SK-N-DZ (cell line): ENCODE measurements around the gene LYG2. TPM values are rescaled to one million over a fixed set of nuclear protein-coding genes. Genes with fewer than 3 reads are reported as not detected.
A peak's percentile ranks its signal among the peaks of the same experiment; 100 is the strongest.
"Not testable (repeated sequence)": the region's sequence is repeated elsewhere in the genome, so short reads cannot be mapped to it uniquely, and the experiment has no call there.

Experiments used
- DNase-seq: peaks from one replicate; pipeline ENCODE4 v3.0.0-alpha.2; 2015; ENCODE audit warnings: low spot score
- polyA plus RNA-seq, 2 experiments: library from polyadenylated mRNA; depleted of rRNA; stranded (reverse); fragments of >200 nt; gene quantifications; 2 replicates each; pipeline ENCODE4 v1.2.3, GENCODE V29; 2014

LYG2 gene
- polyA plus RNA-seq (2014; cell fraction: cytosol; rRNA removed): not detected in 2 replicates
- polyA plus RNA-seq (2014; cell fraction: nucleus; rRNA removed): not detected in 2 replicates

- no peak for DNase-seq
These were observed at the start of gene LYG2 for GRCh38 chr2:99255491-99256318. TSS of gene LYG2 (minus strand) at chr2:99255666. CDS start at chr2:99254260, 1,406 bp downstream.

GRCh38 chr2:99301097-99301496 lies 45.6 kb upstream of the LYG2 start, which contains the start of gene LYG1:
TSS of gene LYG1 (minus strand) at chr2:99301197. CDS start at chr2:99295670, 5,527 bp downstream.
- DNase-seq: not testable (repeated sequence)

- no peak for DNase-seq
These were observed 44.1 kb upstream of the LYG2 start for GRCh38 chr2:99299580-99299979.

GRCh38 chr2:99297994-99298393 lies 42.5 kb upstream of the LYG2 start:
- no peak for DNase-seq

GRCh38 chr2:99285526-99285925 lies 30.1 kb upstream of the LYG2 start:
- DNase-seq: no peak

GRCh38 chr2:99279969-99280695 lies 24.7 kb upstream of the LYG2 start:
- no peak for DNase-seq

GRCh38 chr2:99278793-99279291 lies 23.4 kb upstream of the LYG2 start:
- peak; percentile 23 for DNase-seq

- DNase-seq: not testable (repeated sequence)
These were observed 22.8 kb upstream of the LYG2 start for GRCh38 chr2:99278195-99278765.

GRCh38 chr2:99275882-99276281 lies 20.4 kb upstream of the LYG2 start:
- DNase-seq: no peak

- no peak for DNase-seq
These were observed 5.8 kb upstream of the LYG2 start for GRCh38 chr2:99261242-99261641.

GRCh38 chr2:99260184-99260583 lies 4.7 kb upstream of the LYG2 start:
- DNase-seq: no peak

GRCh38 chr2:99259465-99259864 lies 4.0 kb upstream of the LYG2 start:
- DNase-seq: no peak

GRCh38 chr2:99256677-99257076 lies 1.2 kb upstream of the LYG2 start:
- no peak for DNase-seq

- DNase-seq: no peak
These were observed 5.5 kb downstream of the LYG2 start for GRCh38 chr2:99249951-99250350.

- DNase-seq: no peak
These were observed 13.3 kb downstream of the LYG2 start for GRCh38 chr2:99242151-99242550.

- DNase-seq: no peak
These were observed 15.0 kb downstream of the LYG2 start for GRCh38 chr2:99240431-99240830.

GRCh38 chr2:99238599-99238998 lies 16.9 kb downstream of the LYG2 start:
- DNase-seq: no peak

- DNase-seq: not testable (repeated sequence)
These were observed 22.3 kb downstream of the LYG2 start for GRCh38 chr2:99233177-99233576.

GRCh38 chr2:99217929-99218501 lies 37.5 kb downstream of the LYG2 start:
- no peak for DNase-seq

GRCh38 chr2:99216096-99216495 lies 39.4 kb downstream of the LYG2 start:
- DNase-seq: no peak

GRCh38 chr2:99205491-99205890 lies 50.0 kb downstream of the LYG2 start:
- DNase-seq: no peak
